ENCODE measurements around the gene PKN3.

The PKN3 gene

GRCh38 chr9:128713941-128714573, 11.8 kb downstream of the PKN3 start:
- H3K4me3 ChIP-seq (ENCODE audit: low read depth, low read length): no peak overlapping the region
- TF ChIP-seq CTCF (conservative IDR thresholded peaks at IDR 0.05; ENCODE audit: low read depth, low read length): no peak
- no peak for DNase-seq (ENCODE audit: low read depth)

GRCh38 chr9:128714586-128715435, 12.5 kb downstream of the PKN3 start:
- no peak for TF ChIP-seq CTCF (conservative IDR thresholded peaks at IDR 0.05; ENCODE audit: low read depth, low read length)
- no peak for DNase-seq (ENCODE audit: low read depth)
- H3K4me3 ChIP-seq (ENCODE audit: low read depth, low read length): no peak overlapping the region

GRCh38 chr9:128715436-128715750, 13.1 kb downstream of the PKN3 start:
- TF ChIP-seq CTCF (conservative IDR thresholded peaks at IDR 0.05; ENCODE audit: low read depth, low read length): no peak
- no peak for DNase-seq (ENCODE audit: low read depth)
- no peak overlapping the region for H3K4me3 ChIP-seq (ENCODE audit: low read depth, low read length)

GRCh38 chr9:128716581-128717254, 14.4 kb downstream of the PKN3 start:
- no peak for DNase-seq (ENCODE audit: low read depth)
- no peak overlapping the region for H3K4me3 ChIP-seq (ENCODE audit: low read depth, low read length)
- no peak for TF ChIP-seq CTCF (conservative IDR thresholded peaks at IDR 0.05; ENCODE audit: low read depth, low read length)

- H3K4me3 ChIP-seq (ENCODE audit: low read depth, low read length): no peak overlapping the region
Observed at GRCh38 chr9:128718047-128718446, 15.7 kb downstream of the PKN3 start.

GRCh38 chr9:128718475-128718874, 16.2 kb downstream of the PKN3 start:
- H3K4me3 ChIP-seq (ENCODE audit: low read depth, low read length): no peak overlapping the region

More at GRCh38 chr9:128718047-128718446, 15.7 kb downstream of the PKN3 start:
- DNase-seq (ENCODE audit: low read depth): no peak
- no peak for TF ChIP-seq CTCF (conservative IDR thresholded peaks at IDR 0.05; ENCODE audit: low read depth, low read length)

More at GRCh38 chr9:128718475-128718874, 16.2 kb downstream of the PKN3 start:
- TF ChIP-seq CTCF (conservative IDR thresholded peaks at IDR 0.05; ENCODE audit: low read depth, low read length): no peak
- DNase-seq (ENCODE audit: low read depth): no peak

Measured in choroid plexus epithelial cell (primary cell).